GM12873 (cell line): ENCODE results near the gene FBXO10.

Experiments used
- CTCF ChIP-seq: IDR thresholded peaks from 2 replicates; pipeline ENCODE4 v1.5.1; 2012; ENCODE audit warnings: low read depth, mild to moderate bottlenecking, moderate library complexity, low read length, control low read depth; ENCODE audit not compliant: insufficient read depth; ENCODE audit errors: missing control alignments

Gene FBXO10

GRCh38 chr9:37575921-37576721, at the start of gene FBXO10:
TSS of gene FBXO10 (minus strand) at chr9:37576380. CDS start at chr9:37541768, 34,612 bp downstream.
- no peak for TF ChIP-seq CTCF

- no peak for TF ChIP-seq CTCF
Measured at GRCh38 chr9:37625758-37626147, 49.6 kb upstream of the FBXO10 start.

DNA sequence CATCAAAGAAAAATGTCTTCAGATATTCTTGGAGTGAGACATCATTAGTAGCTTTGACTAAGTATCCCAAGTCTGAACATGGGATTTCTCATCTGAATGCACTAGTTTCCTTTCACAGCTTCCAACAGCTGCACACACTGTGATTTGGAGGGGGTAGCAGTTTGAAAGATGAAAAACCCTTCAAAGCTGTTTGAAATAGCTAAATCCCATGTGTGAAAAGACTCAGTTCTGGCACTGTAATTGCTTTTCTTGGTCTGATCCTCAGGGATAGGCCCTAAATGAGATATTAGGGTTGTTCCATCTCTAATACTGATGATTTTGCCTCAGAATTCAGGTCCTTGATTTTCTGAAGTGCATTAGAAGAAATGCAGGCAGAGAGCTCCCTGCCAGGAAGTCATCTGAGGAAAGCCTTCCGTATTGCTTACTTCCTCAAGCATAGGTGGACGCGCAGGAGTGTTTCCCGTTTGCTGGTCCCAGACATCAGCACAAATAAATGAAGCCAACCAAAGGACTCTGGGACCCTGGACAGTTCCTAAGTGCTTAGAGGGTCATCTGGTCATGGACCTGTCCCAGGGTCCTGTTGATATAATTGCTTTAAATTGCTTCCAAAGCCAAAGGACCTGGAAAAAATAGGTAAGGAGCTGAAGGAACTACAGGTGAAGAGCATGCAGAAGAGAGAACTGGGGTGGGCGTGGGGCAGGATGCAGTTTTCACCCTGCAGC, 49.0 kb upstream of the FBXO10 start:
- no peak for TF ChIP-seq CTCF

DNA sequence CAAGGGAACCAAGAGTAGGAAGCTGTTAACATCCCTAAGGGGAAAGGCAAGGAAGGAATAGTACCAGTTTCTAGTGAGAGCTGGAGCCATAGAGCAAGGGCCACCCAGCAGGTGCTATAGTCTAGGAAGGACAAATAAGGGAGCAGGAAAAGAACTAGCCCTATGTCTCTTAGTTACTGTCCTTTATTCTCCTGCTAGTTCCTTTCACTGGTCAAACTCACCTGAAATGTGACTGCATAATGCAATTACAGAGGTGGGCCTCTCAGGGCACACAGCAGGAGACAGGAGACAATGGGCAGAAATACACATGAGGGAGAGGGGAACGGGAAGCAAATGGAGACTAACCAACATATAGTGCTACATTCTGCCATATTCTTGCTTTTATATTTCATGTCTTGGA, 47.9 kb upstream of the FBXO10 start:
- TF ChIP-seq CTCF, result no peak

DNA sequence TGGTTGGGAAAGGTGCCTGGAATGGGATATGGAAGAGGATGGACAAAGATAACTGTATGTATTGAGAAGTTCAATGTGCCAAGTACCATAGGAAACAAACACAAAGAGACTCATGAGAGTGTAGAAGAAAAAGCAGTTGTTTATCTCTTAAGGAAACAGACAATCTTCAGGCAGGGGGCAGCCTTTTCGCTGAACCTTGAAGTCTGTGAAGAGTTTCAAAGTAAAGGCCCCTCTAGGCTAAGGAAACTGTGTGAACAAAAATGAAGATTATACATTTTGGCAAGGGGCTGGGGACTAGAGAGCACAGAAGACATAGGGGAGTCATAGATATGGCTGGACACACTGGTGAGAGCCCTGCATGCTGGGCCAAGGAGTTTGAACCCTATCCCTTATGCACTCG, 47.1 kb upstream of the FBXO10 start:
- no peak for TF ChIP-seq CTCF

GRCh38 chr9:37622462-37622861, 46.3 kb upstream of the FBXO10 start:
- TF ChIP-seq CTCF, result no peak

- TF ChIP-seq CTCF, result no peak
Measured at GRCh38 chr9:37621273-37622121, 45.3 kb upstream of the FBXO10 start.
